Non-pigmented ciliary epithelial cell (primary cell): ENCODE data around the gene HNF1A.
"Not testable (repeated sequence)": the region's sequence is repeated elsewhere in the genome, so short reads cannot be mapped to it uniquely, and the experiment has no call there.

Experiments used
- DNase-seq: peaks from one replicate; pipeline ENCODE4 v3.0.0-alpha.2; 2010; ENCODE audit warnings: low read depth

Gene HNF1A, protein sequence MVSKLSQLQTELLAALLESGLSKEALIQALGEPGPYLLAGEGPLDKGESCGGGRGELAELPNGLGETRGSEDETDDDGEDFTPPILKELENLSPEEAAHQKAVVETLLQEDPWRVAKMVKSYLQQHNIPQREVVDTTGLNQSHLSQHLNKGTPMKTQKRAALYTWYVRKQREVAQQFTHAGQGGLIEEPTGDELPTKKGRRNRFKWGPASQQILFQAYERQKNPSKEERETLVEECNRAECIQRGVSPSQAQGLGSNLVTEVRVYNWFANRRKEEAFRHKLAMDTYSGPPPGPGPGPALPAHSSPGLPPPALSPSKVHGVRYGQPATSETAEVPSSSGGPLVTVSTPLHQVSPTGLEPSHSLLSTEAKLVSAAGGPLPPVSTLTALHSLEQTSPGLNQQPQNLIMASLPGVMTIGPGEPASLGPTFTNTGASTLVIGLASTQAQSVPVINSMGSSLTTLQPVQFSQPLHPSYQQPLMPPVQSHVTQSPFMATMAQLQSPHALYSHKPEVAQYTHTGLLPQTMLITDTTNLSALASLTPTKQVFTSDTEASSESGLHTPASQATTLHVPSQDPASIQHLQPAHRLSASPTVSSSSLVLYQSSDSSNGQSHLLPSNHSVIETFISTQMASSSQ

DNA sequence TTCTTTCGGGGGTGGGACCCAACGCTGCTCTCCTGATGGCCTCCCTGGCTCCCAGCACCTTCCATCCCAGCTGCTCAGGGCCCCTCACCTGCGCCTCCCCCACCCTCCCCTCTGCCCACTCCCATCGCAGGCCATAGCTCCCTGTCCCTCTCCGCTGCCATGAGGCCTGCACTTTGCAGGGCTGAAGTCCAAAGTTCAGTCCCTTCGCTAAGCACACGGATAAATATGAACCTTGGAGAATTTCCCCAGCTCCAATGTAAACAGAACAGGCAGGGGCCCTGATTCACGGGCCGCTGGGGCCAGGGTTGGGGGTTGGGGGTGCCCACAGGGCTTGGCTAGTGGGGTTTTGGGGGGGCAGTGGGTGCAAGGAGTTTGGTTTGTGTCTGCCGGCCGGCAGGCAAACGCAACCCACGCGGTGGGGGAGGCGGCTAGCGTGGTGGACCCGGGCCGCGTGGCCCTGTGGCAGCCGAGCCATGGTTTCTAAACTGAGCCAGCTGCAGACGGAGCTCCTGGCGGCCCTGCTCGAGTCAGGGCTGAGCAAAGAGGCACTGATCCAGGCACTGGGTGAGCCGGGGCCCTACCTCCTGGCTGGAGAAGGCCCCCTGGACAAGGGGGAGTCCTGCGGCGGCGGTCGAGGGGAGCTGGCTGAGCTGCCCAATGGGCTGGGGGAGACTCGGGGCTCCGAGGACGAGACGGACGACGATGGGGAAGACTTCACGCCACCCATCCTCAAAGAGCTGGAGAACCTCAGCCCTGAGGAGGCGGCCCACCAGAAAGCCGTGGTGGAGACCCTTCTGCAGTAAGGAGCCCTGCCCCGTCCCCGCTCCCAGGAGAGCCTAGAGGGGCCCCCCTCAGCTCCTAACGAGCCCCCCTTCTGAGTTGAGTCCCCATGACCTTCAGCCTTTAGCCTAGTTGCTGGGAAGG, at the start of gene HNF1A:
TSS of gene HNF1A (plus strand) at position 248 of the 924 bp plus-strand sequence. CDS start at position 474, 226 bp downstream.
- DNase-seq = no peak

DNA sequence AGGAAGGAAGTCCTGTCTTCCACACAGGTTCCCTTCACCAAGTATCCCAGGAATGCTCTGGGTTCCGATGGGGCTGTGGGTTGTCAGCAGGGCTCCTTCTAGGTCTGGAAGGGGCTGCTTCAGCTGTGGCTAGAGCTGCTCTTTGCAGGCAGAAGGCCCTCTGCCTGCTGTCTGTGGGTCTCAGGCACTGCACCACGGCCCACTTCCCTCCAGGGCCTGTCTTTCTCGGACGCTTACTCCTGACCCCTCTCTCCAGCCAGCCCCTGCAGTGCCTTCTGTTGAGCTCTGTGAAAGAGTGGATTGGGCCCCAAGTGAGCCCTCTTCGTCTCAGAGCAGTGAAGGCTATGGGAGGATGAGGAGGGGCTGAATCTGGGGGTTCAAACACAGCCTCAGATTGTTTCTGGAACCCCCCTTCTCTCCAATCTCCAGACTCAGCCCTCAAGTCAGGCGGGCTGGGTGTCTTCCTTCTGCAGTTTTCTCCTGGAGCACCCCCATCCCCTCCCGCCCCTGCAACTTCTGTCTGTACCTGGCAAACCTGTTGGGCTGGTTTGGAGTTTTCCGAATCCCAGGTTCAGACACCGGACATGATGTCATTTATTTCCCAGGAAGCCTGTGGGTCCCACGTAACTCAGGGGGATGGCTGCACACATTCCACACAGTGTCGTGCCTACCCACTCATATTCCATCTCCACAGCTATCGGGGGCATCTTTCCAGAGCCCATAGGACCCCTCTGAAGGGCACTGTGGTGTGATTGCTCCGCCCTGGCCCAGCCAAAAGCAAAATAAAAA, 49.3 kb upstream of the HNF1A start:
- no peak for DNase-seq

DNA sequence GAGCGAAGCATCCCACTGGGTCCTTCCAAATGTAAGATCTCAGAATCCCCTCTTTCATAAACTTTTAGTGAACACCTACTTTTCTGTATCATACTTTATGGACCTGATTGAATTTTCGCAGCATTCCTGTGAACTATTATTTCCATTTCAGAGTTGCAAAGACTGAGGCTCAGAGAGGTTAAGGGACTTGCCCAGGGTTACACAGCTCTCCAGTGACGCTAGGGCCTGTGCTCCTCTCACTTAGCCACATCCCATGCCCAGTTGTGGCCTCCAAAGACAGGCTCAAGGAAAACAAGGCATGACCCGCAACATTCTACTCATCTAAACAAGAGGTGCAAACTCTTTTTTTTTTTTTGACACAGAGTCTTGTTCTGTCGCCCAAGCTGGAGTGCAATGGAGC, 48.3 kb upstream of the HNF1A start:
- no peak for DNase-seq

DNA sequence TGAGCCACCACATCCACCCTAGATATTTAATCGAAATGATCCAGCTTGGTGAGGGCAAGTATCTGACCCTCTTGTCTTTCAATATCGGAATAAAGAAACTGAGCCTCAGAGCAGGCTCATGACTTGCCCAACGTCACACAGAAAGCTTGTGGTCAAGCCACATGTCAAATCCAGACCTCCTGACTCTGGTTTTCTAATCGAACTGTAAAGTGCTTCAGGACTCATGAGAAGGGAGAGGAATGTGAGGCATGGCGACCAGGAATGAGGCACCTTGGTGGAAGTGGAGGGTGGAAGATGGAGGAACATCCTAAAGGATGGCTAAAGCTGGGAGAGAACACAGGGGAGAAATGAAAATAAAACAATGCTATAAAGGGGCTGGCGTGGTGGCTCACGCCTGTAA, 46.3 kb upstream of the HNF1A start:
- no peak for DNase-seq

DNA sequence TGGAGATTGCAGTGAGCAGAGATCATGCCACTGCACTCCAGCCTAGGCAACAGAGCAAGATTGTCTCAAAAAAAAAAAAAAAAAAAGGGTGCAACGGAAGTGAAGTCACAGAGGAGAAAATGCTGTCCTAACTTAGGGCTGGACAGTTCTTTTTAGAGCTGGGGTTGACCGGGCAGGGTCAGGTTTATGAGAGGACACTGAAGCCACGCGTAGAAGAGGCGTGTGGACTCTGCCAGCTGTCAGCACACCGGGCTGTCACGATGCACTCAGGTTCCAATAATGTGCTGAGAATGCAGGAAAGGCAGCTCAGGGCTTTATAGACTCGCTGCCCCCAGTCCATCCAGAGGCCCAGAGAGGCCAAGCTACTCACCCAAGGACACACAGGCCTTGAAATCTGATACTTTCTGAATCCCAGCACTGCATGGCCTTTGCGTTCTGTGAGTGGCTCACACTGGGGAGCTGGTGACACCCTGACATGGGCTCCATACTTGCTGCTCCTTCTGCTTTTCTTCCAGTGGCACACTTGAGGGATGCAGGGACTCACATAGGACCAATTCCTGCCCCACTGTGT, 45.3 kb upstream of the HNF1A start:
- DNase-seq = no peak

DNA sequence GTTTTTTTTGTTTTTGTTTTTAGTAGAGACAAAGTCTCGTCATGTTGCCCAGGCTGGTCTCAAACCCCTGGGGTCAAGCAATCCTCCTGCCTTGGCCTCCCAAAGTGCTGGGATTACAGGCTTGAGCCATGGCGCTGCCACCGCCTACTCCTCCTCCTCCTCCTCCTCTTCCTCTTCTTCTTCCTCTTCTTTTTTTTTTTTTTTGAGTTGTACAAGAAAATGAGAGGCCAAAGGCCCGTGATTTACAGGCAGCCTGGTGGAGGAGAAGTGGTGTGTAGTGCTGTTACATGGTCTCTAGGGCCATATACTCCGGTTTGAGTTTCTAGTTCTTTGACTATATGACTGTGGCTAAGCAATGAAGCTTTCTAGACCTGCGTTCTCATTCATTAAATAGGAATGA, 44.6 kb upstream of the HNF1A start:
- no peak for DNase-seq

DNA sequence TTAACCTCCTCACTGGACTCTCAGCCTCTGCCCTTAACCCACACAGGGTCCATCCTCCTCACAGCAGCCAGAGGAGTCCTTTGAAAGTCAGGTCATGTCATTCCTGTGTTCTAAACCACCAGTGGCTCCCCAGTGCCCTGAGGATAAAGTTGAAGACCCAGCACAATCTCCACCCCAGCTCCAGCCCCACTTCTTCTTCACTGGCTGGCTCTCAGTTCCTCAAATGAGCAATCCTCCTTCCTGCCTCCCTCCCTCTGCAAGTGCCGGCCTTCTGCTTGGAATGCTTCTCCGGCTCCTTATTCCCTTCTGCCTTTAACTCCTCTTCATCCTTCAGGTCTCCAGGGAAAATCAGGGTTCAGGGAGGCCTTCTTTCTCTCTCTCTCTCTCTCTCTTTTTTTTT, 42.1 kb upstream of the HNF1A start:
- DNase-seq = no peak

DNA sequence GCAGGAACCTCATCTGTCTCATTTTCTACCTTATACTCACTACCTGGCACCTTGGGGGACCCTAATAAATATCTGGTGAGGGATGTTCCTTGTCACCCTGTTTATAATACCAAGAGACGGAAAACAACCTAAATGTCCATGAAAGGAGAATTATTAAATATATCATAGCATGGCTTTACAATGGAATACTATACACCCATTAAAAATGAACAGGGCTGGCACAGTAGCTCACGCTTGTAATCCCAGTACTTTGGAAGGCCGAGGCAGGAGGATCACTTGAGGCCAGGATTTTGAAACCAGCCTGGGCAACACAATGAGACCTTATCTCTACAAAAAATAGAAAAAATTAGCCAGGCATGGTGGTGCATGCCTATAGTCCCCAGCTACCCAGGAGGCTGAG, 39.8 kb upstream of the HNF1A start:
- no peak for DNase-seq

DNA sequence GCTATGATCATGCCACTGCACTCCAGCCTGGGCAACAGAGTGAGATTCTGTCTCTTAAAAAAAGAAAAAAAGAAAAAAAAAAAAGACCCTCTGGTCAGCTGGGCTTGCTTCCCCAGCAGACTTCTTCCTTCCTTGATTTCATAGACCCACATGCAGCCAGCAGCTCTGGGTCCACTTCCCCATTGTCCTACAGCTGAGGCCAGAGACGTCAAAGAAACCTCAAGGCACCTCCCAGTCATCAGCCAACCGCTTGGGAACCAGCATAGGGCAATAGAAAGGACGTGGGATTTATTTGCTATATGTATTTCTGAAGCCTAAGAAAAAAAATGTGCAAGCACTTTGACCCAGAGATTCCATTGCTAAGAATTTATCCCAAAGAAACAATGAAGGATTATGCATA, 38.8 kb upstream of the HNF1A start:
- no peak for DNase-seq

DNA sequence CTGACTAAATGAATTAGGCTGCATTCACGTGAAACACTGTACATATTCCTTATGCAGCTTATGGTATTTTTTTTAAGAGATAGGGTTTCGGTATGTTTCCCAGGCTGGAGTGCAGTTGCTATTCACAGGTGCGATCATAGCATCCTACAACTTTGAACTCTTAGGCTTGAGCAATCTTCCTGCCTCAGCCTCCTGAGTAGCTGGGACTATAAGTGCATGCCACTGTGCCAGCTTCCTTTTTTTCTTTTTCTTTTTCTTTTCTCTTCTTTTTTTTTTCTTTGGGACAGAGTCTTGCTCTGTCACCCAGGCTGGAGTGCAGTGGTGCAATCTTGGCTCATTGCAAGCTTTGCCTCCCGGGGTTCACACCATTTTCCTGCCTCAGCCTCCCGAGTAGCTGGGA, 38.3 kb upstream of the HNF1A start:
- DNase-seq = no peak

DNA sequence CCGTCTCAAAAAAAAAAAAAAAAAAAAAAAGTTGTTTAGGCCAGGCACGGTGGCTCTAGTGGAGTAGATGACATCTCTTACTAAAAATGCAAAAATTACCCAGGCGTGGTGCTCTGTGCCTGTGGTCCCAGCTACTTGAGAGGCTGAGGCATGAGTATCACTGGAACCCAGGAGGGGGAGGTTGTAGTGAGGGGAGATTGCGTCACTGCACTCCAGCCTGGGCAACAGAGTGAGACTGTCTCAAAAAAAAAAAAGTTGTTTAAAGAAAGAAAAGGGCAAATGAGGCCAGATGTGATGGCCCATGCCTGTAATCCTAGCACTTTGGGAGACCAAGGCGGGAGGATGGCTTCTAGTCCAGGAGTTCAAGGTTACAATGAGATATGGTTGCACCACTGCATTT, 37.5 kb upstream of the HNF1A start:
- no peak for DNase-seq

DNA sequence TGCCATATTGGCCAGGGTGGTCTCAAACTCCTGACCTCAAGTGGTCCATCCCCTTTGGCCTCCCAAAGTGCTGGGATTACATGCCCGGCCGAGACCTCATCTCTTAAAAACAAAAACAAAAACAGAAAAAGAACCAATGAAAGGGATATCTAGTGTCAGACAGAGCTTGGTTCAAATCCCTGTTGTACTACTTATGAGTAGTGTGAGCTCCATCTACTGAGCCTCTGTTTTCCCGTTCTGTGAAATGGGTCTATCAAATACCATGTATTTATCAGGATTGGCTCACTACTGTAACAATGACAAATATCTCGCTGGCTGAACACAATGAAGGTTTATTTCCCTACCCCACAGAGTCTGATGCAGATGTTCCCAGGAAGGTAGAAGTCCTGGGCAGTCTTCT, 36.9 kb upstream of the HNF1A start:
- DNase-seq = no peak

DNA sequence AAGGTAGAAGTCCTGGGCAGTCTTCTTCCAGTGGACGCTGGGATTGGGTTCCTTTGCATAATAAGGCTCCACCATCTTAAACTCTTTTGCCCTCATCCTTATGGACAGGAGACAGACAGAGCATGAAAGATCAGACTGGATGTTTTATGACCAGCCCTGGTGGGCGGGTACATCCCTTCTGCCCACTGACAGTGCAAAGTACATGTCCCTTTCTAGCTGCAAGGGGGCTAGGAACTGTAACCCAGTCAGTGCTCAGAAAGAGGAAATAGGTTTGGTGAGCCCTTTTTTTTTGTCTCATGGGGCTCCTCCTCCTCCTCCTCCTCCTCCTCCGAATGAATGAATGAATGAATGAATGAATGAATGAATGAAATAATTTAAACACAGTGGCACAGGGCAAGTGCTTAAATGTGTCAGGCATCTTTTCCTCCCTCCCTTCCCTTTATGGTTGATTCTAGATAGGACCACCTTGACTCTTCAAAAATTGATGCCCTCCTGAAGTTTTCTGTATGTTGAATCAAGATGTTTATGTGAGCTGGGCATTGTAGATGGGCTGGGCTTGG, 36.4 kb upstream of the HNF1A start:
- DNase-seq = no peak

DNA sequence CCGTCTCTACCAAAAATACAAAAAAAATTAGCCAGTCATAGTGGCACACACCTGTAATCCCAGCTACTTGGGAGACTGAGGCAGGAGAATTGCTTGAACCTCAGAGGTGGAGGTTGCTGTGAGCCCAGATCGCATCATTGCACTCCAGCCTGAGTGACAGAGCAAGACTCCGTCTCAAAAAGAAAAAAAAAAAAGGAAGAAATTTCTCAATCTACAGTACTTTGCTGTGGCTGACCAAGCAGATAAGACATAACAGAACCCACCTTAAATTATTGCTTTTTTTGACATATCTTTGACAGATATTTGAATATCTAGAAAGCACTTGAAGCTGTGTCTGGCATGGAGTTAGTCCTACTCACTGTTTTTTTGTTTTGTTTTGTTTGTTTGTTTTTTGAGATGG, 34.9 kb upstream of the HNF1A start:
- DNase-seq = no peak

DNA sequence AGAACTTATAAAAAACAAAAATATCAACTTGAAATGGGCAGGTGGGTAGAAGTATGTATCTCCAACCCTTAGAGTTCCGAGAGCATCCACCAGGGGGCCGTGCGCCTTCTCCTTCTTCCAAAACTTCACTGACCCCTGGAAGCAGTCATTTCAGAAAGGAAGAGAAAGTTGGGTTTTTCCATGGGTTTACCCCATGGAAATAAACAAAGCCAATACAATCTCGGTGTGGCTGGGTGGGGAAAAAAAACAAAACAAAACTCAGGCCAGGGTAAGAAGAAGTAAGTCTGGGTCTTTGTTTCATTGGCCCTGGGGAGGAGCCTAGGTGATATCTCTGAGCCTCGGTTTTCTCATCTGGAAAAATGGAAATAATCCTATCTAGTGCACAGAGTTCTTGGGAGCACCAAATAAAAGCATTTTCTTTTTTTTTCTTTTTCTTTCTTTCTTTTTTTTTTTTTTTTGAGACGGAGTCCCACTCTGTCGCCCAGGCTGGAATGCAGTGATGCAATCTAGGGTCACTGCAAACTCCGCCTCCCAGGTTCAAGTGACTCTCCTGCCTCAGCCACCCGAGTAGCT, 33.6 kb upstream of the HNF1A start:
- no peak for DNase-seq

DNA sequence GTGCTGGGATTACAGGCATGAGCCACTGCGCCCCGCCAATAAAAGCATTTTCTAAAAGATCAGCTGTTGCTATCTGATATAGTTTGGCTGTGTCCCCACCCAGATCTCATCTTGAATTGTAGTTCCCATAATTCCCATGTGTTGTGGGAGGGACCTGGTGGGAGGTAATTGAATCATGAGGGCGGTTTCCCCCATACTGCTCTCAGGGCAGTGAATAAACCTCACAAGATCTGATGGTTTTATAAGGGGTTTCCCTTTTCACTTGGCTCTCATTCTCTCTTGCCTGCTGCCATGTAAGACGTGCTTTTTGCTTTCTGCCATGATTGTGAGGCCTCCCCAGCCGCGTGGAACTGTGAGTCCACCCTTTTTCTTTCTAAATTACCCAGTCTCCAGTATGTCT, 32.8 kb upstream of the HNF1A start:
- not testable (repeated sequence) for DNase-seq

DNA sequence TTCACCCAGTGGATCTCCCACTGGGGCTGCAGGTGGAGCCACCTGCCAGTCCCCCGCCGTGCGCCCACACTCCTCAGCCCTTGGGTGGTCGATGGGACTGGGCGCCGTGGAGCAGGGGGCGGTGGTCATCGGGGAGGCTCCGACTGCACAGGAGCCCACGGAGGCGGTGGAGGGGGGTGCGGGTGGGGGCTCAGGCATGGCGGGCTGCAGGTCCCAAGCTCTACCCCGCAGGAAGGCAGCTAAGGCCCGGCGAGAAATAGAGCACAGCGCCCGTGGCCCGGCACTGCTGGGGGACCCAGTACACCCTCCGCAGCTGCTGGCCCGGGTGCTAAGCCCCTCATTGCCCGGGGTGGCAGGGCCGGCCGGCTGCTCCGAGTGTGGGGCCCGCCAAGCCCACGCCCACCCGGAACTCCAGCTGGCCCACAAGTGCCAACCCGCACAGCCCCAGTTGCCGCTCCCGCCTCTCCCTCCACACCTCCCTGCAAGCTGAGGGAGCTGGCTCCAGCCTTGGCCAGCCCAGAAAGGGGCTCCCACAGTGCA, 28.0 kb upstream of the HNF1A start:
- not testable (repeated sequence) for DNase-seq

DNA sequence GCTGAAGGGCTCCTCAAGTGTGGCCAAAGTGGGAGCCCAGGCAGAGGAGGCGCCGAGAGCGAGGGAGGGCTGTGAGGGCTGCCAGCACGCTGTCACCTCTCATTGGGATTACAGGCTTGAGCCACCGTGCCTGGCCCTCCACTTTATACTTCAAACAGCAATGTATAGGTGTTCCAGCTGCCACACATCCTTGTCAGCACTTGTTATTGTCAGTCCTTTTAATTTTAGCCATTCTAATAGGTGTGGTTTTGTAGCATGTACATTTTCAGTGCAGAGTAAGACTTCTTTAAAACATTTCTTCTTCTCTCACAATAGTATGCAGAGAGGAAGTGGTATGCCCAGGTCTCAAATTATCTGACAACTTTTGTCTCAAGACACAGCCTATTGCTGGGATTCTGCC, 27.5 kb upstream of the HNF1A start:
- no peak for DNase-seq

DNA sequence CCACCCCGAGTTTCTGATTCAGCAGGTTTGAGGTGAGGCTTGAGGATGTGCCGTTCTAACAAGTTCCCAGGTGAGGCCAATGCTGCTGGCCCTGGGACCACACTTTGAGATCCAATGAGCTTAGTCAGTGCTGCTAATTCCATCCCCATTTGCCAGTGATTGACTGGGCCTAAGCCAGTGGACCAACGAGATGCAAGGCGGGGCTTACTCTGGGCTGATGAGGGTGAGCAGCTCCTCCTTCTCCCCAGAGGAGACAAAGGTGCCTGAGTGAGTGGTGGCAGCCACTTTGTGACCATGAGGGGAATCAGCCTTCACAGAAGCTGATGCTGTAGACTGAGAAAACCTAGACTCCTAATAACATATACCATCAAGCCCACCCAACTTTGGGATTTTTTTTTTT, 23.1 kb upstream of the HNF1A start:
- DNase-seq = no peak

DNA sequence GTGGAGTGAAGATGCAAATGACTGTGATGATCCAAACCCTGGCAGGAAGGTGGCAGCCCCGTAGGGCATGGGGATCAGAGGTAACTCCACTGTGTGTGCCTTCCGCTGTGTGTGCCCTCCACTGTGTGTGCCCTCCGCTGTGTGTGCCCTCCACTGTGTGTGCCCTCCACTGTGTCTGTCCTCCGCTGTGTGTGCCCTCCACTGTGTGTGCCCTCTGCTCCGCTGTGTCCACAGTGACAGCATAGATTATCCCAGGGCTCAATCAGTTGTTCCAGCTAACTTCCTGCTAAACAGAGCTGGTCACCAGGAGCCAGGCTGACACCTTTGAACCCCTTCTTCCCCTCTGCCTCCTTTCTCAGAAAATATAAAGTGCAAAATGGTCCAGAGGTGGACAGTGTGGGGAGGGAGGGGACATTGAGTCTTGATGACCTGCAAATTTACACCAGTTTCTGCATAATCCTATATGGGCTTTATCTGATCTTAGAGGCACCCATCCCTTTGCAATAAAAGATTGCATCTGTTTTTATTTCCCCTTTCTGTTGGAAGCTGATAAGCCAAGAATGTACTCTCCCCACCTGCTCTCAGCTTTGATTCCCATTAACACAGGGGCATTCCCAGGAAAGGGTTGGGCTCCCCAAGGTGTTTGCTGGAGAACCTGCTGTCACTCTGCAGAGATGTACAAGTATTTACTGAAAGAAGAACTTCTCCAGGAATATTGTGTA, 21.6 kb upstream of the HNF1A start:
- no peak for DNase-seq
